Trophoblast cell (in vitro differentiated cells and primary cell): ENCODE data around the gene THSD4.

Experiments used
- DNase-seq, 2 donors: peaks; one replicate each; pipeline ENCODE4 v3.0.0-alpha.2; 2016
- H2AFZ ChIP-seq: 2 replicates; pipeline ENCODE4 v1.6.1; 2013; ENCODE audit warnings: low read length, moderate library complexity, mild to moderate bottlenecking; ENCODE audit not compliant: insufficient read depth, poor library complexity
- H2AK5ac ChIP-seq: 2 replicates; pipeline ENCODE4 v1.6.1; 2013; ENCODE audit warnings: mild to moderate bottlenecking, low read length
- H2BK120ac ChIP-seq: 2 replicates; pipeline ENCODE4 v1.6.1; 2013; ENCODE audit warnings: low read length, mild to moderate bottlenecking, moderate library complexity; ENCODE audit not compliant: insufficient read depth, poor library complexity
- H2BK12ac ChIP-seq: 2 replicates; pipeline ENCODE4 v1.6.1; 2013; ENCODE audit warnings: mild to moderate bottlenecking, low read length, moderate library complexity
- H2BK5ac ChIP-seq: 2 replicates; pipeline ENCODE4 v1.6.1; 2013; ENCODE audit warnings: low read length, low read depth, moderate library complexity, mild to moderate bottlenecking; ENCODE audit not compliant: poor library complexity
- H3K14ac ChIP-seq: 2 replicates; pipeline ENCODE4 v1.6.1; 2013; ENCODE audit warnings: mild to moderate bottlenecking, low read length
- H3K18ac ChIP-seq: 2 replicates; pipeline ENCODE4 v1.6.1; 2013; ENCODE audit warnings: mild to moderate bottlenecking, low read length
- H3K23ac ChIP-seq: 2 replicates; pipeline ENCODE4 v1.6.1; 2013; ENCODE audit warnings: low read length
- H3K27ac ChIP-seq: 2 replicates; pipeline ENCODE4 v1.5.1; 2013; ENCODE audit warnings: low read depth, mild to moderate bottlenecking, inconsistent platforms, low read length, moderate library complexity
- H3K27me3 ChIP-seq: 2 replicates; pipeline ENCODE4 v1.6.1; 2013; ENCODE audit warnings: inconsistent platforms, mild to moderate bottlenecking, low read length, moderate library complexity; ENCODE audit not compliant: insufficient read depth
- H3K36me3 ChIP-seq, 2 experiments: 1 replicate in 1 of 2; 2 replicates in 1 of 2; pipeline ENCODE4 v1.6.1; 2013; ENCODE audit warnings: low read length in 2 of 2, mild to moderate bottlenecking in 2 of 2, moderate library complexity in 1 of 2; ENCODE audit not compliant: insufficient read depth in 2 of 2, control insufficient read depth in 1 of 2
- H3K4ac ChIP-seq: 2 replicates; pipeline ENCODE4 v1.6.1; 2013; ENCODE audit warnings: low read depth, mild to moderate bottlenecking, low read length, moderate library complexity
- H3K4me1 ChIP-seq, 2 experiments: 1 replicate in 1 of 2; 2 replicates in 1 of 2; pipeline ENCODE4 v1.6.1; 2013; ENCODE audit warnings: low read length in 2 of 2, mild to moderate bottlenecking in 2 of 2, moderate library complexity in 1 of 2; ENCODE audit not compliant: insufficient read depth in 2 of 2, control insufficient read depth in 1 of 2
- H3K4me2 ChIP-seq: 2 replicates; pipeline ENCODE4 v1.6.1; 2013; ENCODE audit warnings: inconsistent platforms, mild to moderate bottlenecking, low read length, moderate library complexity
- H3K4me3 ChIP-seq: 2 replicates; pipeline ENCODE4 v1.5.1; 2013; ENCODE audit warnings: mild to moderate bottlenecking, low read depth, low read length, inconsistent platforms
- H3K79me1 ChIP-seq: one replicate; pipeline ENCODE4 v1.6.1; 2013; ENCODE audit warnings: low read length
- H3K79me2 ChIP-seq: 2 replicates; pipeline ENCODE4 v1.6.1; 2013; ENCODE audit warnings: low read length, mild to moderate bottlenecking; ENCODE audit not compliant: control insufficient read depth, insufficient read depth, poor library complexity
- H3K9ac ChIP-seq: 2 replicates; pipeline ENCODE4 v1.6.1; 2013; ENCODE audit warnings: mild to moderate bottlenecking, low read length
- H3K9me3 ChIP-seq: 2 replicates; pipeline ENCODE4 v1.6.1; 2013; ENCODE audit warnings: low read depth, mild to moderate bottlenecking, control low read depth, inconsistent platforms, low read length; ENCODE audit not compliant: insufficient read depth
- H4K12ac ChIP-seq: 2 replicates; pipeline ENCODE4 v1.6.1; 2013; ENCODE audit warnings: low read depth, mild to moderate bottlenecking, low read length, moderate library complexity
- H4K8ac ChIP-seq: 2 replicates; pipeline ENCODE4 v1.6.1; 2013; ENCODE audit warnings: low read depth, mild to moderate bottlenecking, low read length, moderate library complexity
- H4K91ac ChIP-seq: one replicate; pipeline ENCODE4 v1.6.1; 2013; ENCODE audit warnings: low read depth, mild to moderate bottlenecking, low read length, moderate library complexity
- WGBS: extraction: QIAGEN DNeasy Blood & Tissue Kit; methylation state at CpG from one replicate; pipeline ENCODE4 v1.1.7; 2013; ENCODE audit warnings: missing lambda C conversion rate; ENCODE audit not compliant: insufficient read length, insufficient coverage; ENCODE audit errors: extremely low coverage; 5-methylcytosine and 5-hydroxymethylcytosine counted together

Gene THSD4

DNA sequence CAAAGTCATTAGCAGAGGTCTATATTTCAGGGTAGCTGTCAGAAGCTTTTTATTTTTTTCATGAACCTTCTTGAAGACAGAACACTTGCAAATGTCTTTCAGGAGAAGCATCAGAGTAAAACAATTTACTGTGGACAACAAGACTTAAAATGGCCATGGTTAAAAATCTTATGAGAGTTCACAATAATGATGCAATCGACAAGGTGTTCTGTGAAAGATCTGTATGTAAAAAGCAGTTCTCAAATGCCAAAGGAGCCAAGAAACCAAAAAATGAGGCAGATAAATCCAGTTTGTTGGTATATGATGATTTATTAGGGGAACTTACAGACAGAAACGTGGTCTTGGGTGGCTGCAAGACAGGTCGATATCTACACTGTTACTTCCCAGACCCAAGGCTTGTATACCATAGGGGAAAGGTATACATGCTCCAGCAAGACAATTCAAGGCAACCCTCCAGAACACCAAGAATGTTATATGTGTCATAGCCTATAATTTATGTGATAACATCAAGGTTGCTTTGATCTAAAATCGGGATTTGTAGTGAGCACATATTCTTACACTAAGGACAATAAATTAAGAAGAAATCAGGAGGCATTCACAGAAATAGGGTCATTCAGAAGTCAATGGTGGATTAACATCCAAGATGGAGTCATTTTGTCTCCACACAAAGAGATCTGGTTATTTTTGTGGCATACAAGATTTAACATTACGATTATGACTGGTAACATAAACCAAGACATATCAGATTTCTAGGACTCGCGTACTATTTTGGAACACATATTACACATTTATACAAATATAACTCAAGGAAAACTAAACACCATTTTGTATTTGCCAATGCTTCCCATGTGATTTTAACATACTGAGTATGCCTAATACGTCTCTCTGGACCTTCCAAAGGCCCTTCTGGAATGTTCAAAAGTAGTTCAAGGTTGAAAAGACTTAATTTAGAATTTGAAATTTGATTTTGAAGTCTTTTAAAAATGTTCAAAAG is 316.4 kb downstream of the THSD4 start:
- no peaks in the 10 kb centered on the region for H3K79me2 ChIP-seq

DNA sequence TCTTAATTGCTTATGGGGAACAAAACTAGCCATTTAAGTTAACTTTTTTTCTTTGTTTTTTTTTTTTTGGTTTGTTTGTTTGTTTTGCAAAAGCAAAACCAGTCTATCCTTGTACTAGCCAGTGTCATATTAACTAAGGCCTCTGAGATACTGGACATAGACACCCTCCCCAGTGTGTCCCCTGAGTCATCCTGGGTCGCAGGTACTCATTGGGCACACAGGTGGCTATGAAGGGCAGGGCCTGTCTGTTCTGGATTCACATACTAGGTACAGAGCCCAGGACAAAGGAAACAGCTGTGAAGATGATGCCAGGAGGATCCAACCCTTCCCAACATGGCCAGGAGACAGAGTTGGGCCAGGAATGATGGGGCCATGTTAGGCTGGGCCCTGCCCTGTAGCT is 318.1 kb downstream of the THSD4 start:
- Histone ChIP-seq H3K9ac (no peak overlapping the region), H4K8ac (no peak overlapping the region), H3K23ac (no peak overlapping the region), H3K79me1 (no peaks in the 10 kb centered on the region), H3K4ac (no peak overlapping the region), H2BK5ac (no peak overlapping the region), H3K36me3 (no peaks in the 10 kb centered on the region), H3K18ac (no peak overlapping the region), H2AK5ac (no peak overlapping the region), H3K4me3 (no peak overlapping the region), H4K12ac (no peak overlapping the region), H3K79me2 (no peaks in the 10 kb centered on the region), H2BK12ac (no peak overlapping the region), H3K27me3 (peaks cover 2% of the 10 kb centered on the region), H3K4me1 (no peaks in the 10 kb centered on the region), H2BK120ac (no peak overlapping the region), H3K14ac (no peak overlapping the region), H3K27ac (no peak overlapping the region), H3K9me3 (peaks cover 5% of the 10 kb centered on the region), H4K91ac (no peak overlapping the region), H2AFZ (no peak overlapping the region), H3K4me2 (no peak overlapping the region)
- no peak for DNase-seq
- WGBS = no CpG with 5 or more reads among the region's 1 CpG

More for the DNA sequence above, 316.4 kb downstream of the THSD4 start:
- Histone ChIP-seq H3K9ac (no peak overlapping the region), H3K9me3 (peaks cover 2% of the 10 kb centered on the region), H2BK120ac (no peak overlapping the region), H2BK5ac (no peak overlapping the region), H3K4ac (no peak overlapping the region), H3K27me3 (no peaks in the 10 kb centered on the region), H3K79me1 (no peaks in the 10 kb centered on the region), H3K23ac (no peak overlapping the region), H4K8ac (no peak overlapping the region), H2AK5ac (no peak overlapping the region), H3K4me2 (no peak overlapping the region), H3K14ac (no peak overlapping the region), H2AFZ (no peak overlapping the region), H3K4me1 (no peaks in the 10 kb centered on the region), H3K4me3 (no peak overlapping the region), H4K12ac (no peak overlapping the region), H4K91ac (no peak overlapping the region), H3K27ac (no peak overlapping the region), H2BK12ac (no peak overlapping the region), H3K36me3 (no peaks in the 10 kb centered on the region), H3K18ac (no peak overlapping the region)
- no peak for DNase-seq
- WGBS = no CpG with 5 or more reads among the region's 8 CpGs

DNA sequence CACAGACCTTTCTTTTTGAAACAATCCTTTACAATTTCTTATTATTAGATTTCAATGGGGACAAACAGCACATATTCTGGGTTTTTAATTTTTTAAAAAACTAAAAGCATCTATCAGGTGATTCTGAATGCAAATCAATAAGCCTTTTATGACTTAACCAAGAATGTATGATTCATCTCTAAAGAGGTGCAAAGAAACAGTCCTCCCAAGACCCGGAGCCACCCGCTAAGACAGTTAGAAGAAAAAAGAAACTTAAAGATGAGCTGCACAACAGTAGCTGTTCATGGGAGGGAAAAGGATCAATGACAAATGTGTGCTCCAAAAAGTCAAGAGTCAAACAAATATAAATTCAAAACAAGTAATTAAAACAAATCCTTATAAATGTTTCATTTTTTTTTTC is 319.5 kb downstream of the THSD4 start:
- Histone ChIP-seq H3K4me3 (no peak overlapping the region), H4K8ac (no peak overlapping the region), H2BK120ac (no peak overlapping the region), H4K91ac (no peak overlapping the region), H4K12ac (no peak overlapping the region), H3K9me3 (peaks cover 5% of the 10 kb centered on the region), H3K14ac (no peak overlapping the region), H3K4me1 (no peaks in the 10 kb centered on the region), H3K79me2 (no peaks in the 10 kb centered on the region), H2AK5ac (no peak overlapping the region), H3K36me3 (no peaks in the 10 kb centered on the region), H3K23ac (no peak overlapping the region), H3K18ac (no peak overlapping the region), H3K4me2 (no peak overlapping the region), H3K4ac (no peak overlapping the region), H3K27ac (no peak overlapping the region), H2BK12ac (no peak overlapping the region), H3K27me3 (peaks cover 2% of the 10 kb centered on the region), H3K79me1 (no peaks in the 10 kb centered on the region), H2BK5ac (no peak overlapping the region), H3K9ac (no peak overlapping the region), H2AFZ (no peak overlapping the region)
- DNase-seq = no peak
- WGBS = no CpG with 5 or more reads among the region's 2 CpGs

DNA sequence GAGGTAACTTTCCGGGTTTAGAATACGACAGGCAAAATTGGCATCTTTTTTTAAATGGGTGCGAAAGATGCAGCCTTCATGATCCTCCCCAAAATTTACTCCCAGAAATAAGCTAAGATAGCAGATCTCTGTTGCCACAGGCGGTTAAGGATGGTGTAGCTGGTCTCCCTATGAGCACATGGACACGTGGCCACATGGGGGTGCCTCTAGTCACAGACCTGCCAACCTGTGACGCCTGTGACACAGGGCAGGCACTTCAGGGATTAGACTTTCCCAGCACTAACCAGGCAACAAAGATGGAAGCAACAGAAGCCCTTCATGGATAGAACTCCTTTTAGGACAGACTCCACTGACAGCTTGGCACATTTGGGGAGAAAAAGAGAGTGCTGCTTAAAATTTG is 320.3 kb downstream of the THSD4 start:
- H3K36me3 ChIP-seq = no peaks in the 10 kb centered on the region
- H2AFZ ChIP-seq = no peak overlapping the region
- no peak overlapping the region for H3K14ac ChIP-seq
- no peak overlapping the region for H3K18ac ChIP-seq
- H2BK12ac ChIP-seq = no peak overlapping the region
- no peak for DNase-seq
- WGBS = no CpG with 5 or more reads among the region's 6 CpGs
- peaks cover 5% of the 10 kb centered on the region for H3K9me3 ChIP-seq
- no peaks in the 10 kb centered on the region for H3K79me2 ChIP-seq
- no peak overlapping the region for H3K9ac ChIP-seq
- no peak overlapping the region for H3K27ac ChIP-seq
- H3K4me1 ChIP-seq = no peaks in the 10 kb centered on the region
- no peak overlapping the region for H3K4me3 ChIP-seq
- no peak overlapping the region for H4K91ac ChIP-seq
- H3K4me2 ChIP-seq = no peak overlapping the region
- peaks cover 2% of the 10 kb centered on the region for H3K27me3 ChIP-seq
- H2BK5ac ChIP-seq = no peak overlapping the region
- H4K8ac ChIP-seq = no peak overlapping the region
- H2BK120ac ChIP-seq = no peak overlapping the region
- H3K23ac ChIP-seq = no peak overlapping the region
- no peaks in the 10 kb centered on the region for H3K79me1 ChIP-seq
- H3K4ac ChIP-seq = no peak overlapping the region
- no peak overlapping the region for H2AK5ac ChIP-seq
- no peak overlapping the region for H4K12ac ChIP-seq
